H1 (cell line): Measurements from ENCODE around the gene C3orf52.

Experiments
- BRCA1 ChIP-seq: IDR thresholded peaks from 2 replicates; pipeline ENCODE4 v1.6.1; 2012; ENCODE audit warnings: low read depth, low read length, improper control_type of control experiment
- CHD2 ChIP-seq: IDR thresholded peaks from 2 replicates; pipeline ENCODE4 v1.6.1; 2012; ENCODE audit warnings: low read length, improper control_type of control experiment
- CREB1 ChIP-seq: IDR thresholded peaks from 2 replicates; pipeline ENCODE4 v1.6.1; 2012; ENCODE audit warnings: inconsistent platforms
- EP300 ChIP-seq, 2 experiments: IDR thresholded peaks; 1 replicate in 1 of 2; 2 replicates in 1 of 2; pipeline ENCODE4 v1.6.1; 2011 to 2012; ENCODE audit warnings: low read depth in 2 of 2, low read length in 2 of 2, mild to moderate bottlenecking in 2 of 2, borderline replicate concordance in 1 of 2, inconsistent platforms in 1 of 2, moderate library complexity in 1 of 2
- MAFK ChIP-seq: IDR thresholded peaks from 2 replicates; pipeline ENCODE4 v1.6.1; 2012; ENCODE audit warnings: low read depth, mild to moderate bottlenecking, improper control_type of control experiment, low read length
- POLR2A ChIP-seq, 2 experiments: IDR thresholded peaks; 1 replicate in 1 of 2; 2 replicates in 1 of 2; pipeline ENCODE4 v1.6.1; 2011; ENCODE audit warnings: low read depth in 2 of 2, low read length in 2 of 2, mild to moderate bottlenecking in 2 of 2; ENCODE audit errors: control extremely low read depth in 1 of 2
- RFX5 ChIP-seq: IDR thresholded peaks from 2 replicates; pipeline ENCODE4 v1.6.1; 2011; ENCODE audit warnings: low read depth, low read length, improper control_type of control experiment, borderline replicate concordance
- TAF1 ChIP-seq: IDR thresholded peaks from 2 replicates; pipeline ENCODE4 v1.6.1; 2011; ENCODE audit warnings: mild to moderate bottlenecking, low read depth, low read length
- USF2 ChIP-seq: IDR thresholded peaks from 2 replicates; pipeline ENCODE4 v1.6.1; 2011; ENCODE audit warnings: low read length, improper control_type of control experiment
- ZNF274 ChIP-seq: IDR thresholded peaks from 2 replicates; pipeline ENCODE4 v1.7.0; 2012; ENCODE audit warnings: low read length, borderline replicate concordance; ENCODE audit errors: extremely low read depth
- TF ChIP-seq, protein P1 (sequence below), 3 experiments: IDR thresholded peaks; 1 replicate in 2 of 3; 2 replicates in 1 of 3; pipeline versions ENCODE4 v1.5.1 to v1.6.1; 2011; ENCODE audit warnings: low read length in 3 of 3, mild to moderate bottlenecking in 3 of 3, inconsistent platforms in 2 of 3, low read depth in 1 of 3, moderate library complexity in 1 of 3; ENCODE audit not compliant: insufficient read depth in 1 of 3; ENCODE audit errors: control extremely low read depth in 1 of 3
- TF ChIP-seq, protein P2 (sequence below): IDR thresholded peaks from 2 replicates; pipeline ENCODE4 v1.6.1; 2011; ENCODE audit warnings: low read depth, mild to moderate bottlenecking, low read length; ENCODE audit not compliant: insufficient read depth
- TF ChIP-seq, protein P3 (sequence below): IDR thresholded peaks from 2 replicates; pipeline ENCODE4 v1.6.1; 2012; ENCODE audit warnings: low read length, inconsistent platforms

- TF ChIP-seq, protein P1, sequence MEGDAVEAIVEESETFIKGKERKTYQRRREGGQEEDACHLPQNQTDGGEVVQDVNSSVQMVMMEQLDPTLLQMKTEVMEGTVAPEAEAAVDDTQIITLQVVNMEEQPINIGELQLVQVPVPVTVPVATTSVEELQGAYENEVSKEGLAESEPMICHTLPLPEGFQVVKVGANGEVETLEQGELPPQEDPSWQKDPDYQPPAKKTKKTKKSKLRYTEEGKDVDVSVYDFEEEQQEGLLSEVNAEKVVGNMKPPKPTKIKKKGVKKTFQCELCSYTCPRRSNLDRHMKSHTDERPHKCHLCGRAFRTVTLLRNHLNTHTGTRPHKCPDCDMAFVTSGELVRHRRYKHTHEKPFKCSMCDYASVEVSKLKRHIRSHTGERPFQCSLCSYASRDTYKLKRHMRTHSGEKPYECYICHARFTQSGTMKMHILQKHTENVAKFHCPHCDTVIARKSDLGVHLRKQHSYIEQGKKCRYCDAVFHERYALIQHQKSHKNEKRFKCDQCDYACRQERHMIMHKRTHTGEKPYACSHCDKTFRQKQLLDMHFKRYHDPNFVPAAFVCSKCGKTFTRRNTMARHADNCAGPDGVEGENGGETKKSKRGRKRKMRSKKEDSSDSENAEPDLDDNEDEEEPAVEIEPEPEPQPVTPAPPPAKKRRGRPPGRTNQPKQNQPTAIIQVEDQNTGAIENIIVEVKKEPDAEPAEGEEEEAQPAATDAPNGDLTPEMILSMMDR (IDR thresholded peaks at IDR 0.05; ENCODE audit: control extremely low read depth in 1 of 3, insufficient read depth in 1 of 3, low read depth in 1 of 3, low read length in 3 of 3), result no peak
- TF ChIP-seq TAF1 (no peak), BRCA1 (no peak), CREB1 (no peak), POLR2A (IDR thresholded peaks at IDR 0.05; ENCODE audit: control extremely low read depth in 1 of 2, low read depth in 2 of 2, low read length in 2 of 2) (no peak), EP300 (IDR thresholded peaks at IDR 0.05; ENCODE audit: borderline replicate concordance in 1 of 2, low read depth in 2 of 2, low read length in 2 of 2) (no peak), CHD2 (no peak), RFX5 (no peak), USF2 (no peak), MAFK (no peak), ZNF274 (no peak)
- TF ChIP-seq, protein P2, sequence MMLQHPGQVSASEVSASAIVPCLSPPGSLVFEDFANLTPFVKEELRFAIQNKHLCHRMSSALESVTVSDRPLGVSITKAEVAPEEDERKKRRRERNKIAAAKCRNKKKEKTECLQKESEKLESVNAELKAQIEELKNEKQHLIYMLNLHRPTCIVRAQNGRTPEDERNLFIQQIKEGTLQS, result no peak
- TF ChIP-seq, protein P3, sequence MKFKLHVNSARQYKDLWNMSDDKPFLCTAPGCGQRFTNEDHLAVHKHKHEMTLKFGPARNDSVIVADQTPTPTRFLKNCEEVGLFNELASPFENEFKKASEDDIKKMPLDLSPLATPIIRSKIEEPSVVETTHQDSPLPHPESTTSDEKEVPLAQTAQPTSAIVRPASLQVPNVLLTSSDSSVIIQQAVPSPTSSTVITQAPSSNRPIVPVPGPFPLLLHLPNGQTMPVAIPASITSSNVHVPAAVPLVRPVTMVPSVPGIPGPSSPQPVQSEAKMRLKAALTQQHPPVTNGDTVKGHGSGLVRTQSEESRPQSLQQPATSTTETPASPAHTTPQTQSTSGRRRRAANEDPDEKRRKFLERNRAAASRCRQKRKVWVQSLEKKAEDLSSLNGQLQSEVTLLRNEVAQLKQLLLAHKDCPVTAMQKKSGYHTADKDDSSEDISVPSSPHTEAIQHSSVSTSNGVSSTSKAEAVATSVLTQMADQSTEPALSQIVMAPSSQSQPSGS, result no peak
These were observed 15.7 kb downstream of the C3orf52 start for GRCh38 chr3:112101916-112102315.
